ENCODE data around the gene OR51D1. TPM values are rescaled to one million over a fixed set of nuclear protein-coding genes. Genes with fewer than 3 reads are reported as not detected.

Gene OR51D1
- total and polyA plus RNA-seq, 9 of the 15 experiments (the other 6 are each of a cell fraction or from before 2014, with no cell fraction given) = not detected

- TF ChIP-seq ARID4B (CRISPR knock-in tag; IDR thresholded peaks at IDR 0.05) = no peak
- TF ChIP-seq IRF2 (CRISPR knock-in tag; IDR thresholded peaks at IDR 0.05) = no peak
- TF ChIP-seq HES1 (IDR thresholded peaks at IDR 0.05; ENCODE audit: low read depth) = no peak
- no peak for TF ChIP-seq BHLHE40 (IDR thresholded peaks at IDR 0.05; ENCODE audit: low read length)
- no peak for TF ChIP-seq ZNF785 (CRISPR knock-in tag; IDR thresholded peaks at IDR 0.05)
- no peak for TF ChIP-seq ATF1 (CRISPR knock-in tag; IDR thresholded peaks at IDR 0.05)
- TF ChIP-seq ATF1 (tag; IDR thresholded peaks at IDR 0.05) = peak; percentile 56
- no peak for TF ChIP-seq ZFP91 (CRISPR knock-in tag; IDR thresholded peaks at IDR 0.05)
- TF ChIP-seq CSDE1 (IDR thresholded peaks at IDR 0.05) = no peak
- no peak for TF ChIP-seq ZNF277 (CRISPR knock-in tag; IDR thresholded peaks at IDR 0.05; ENCODE audit: borderline replicate concordance)
- no peak for TF ChIP-seq SMARCC2 (IDR thresholded peaks at IDR 0.05; ENCODE audit: low read depth)
- TF ChIP-seq ZBTB9 (CRISPR knock-in tag; IDR thresholded peaks at IDR 0.05) = no peak
- no peak for TF ChIP-seq NELFE (IDR thresholded peaks at IDR 0.05; ENCODE audit: insufficient read depth, insufficient read length)
- no peak; the same call in 1 of the 2 replicates for TF ChIP-seq CHAMP1 (IDR thresholded peaks at IDR 0.05)
- no peak for TF ChIP-seq ZNF3 (CRISPR knock-in tag; IDR thresholded peaks at IDR 0.05)
- no peak for TF ChIP-seq ZEB2 (IDR thresholded peaks at IDR 0.05)
Observed at GRCh38 chr11:4607781-4608666, 29.3 kb upstream of the OR51D1 start, which contains the start of gene TRIM68 (continued).

All from K562 (cell line).